ENCODE results near the gene COL4A1. TPM values are rescaled to one million over a fixed set of nuclear protein-coding genes. Genes with fewer than 3 reads are reported as not detected.

The COL4A1 gene
- polyA plus RNA-seq, 1 donor (not counting 4 experiments of a cell fraction or from before 2014, with no cell fraction given) = 22.3 TPM

DNA sequence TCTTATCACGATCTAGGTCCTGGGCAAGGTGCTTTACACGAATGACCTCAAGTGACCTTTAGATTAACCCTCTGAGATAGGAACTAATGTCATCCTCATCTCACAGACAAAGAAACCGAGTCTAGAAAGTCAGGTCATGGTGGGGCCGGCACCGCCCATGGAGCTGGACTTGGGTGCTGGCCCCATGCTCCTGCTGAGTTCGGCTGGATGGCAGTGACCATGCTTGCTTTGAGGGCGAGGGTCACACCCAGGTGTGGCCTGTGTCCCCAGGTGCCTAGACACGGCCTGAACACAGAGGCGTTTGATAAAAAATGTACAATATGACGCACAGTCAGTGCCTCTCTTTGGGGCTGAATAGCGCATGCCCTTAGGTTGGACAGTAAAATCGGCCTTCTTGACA is 26.9 kb upstream of the COL4A1 start:
- Histone ChIP-seq H3K79me2 (ENCODE audit: control insufficient read depth, insufficient read depth, low read length) (peaks cover 58% of the 10 kb centered on the region), H2AFZ (ENCODE audit: control insufficient read depth, low read length) (no peak overlapping the region), H3K4me3 (ENCODE audit: control insufficient read depth in 2 of 3, extremely low read depth in 1 of 3, insufficient read depth in 2 of 3, low read depth in 1 of 3, low read length in 3 of 3) (no peak overlapping the region), H3K36me3 (ENCODE audit: control insufficient read depth in 2 of 2, extremely low read depth in 1 of 2, insufficient read depth in 2 of 2, low read length in 2 of 2) (peaks cover 0 to 7% of the 10 kb centered on the region in 2 experiments), H3K9me1 (ENCODE audit: control insufficient read depth, extremely low read depth, insufficient read depth, low read length) (no peaks in the 10 kb centered on the region), H3K4me1 (ENCODE audit: control insufficient read depth, extremely low read depth, insufficient read depth, low read length) (peaks cover 20% of the 10 kb centered on the region), H3K9ac (ENCODE audit: control insufficient read depth, extremely low read depth, insufficient read depth, low read length) (no peak overlapping the region), H3K27me3 (ENCODE audit: control insufficient read depth, extremely low read depth, insufficient read depth, low read length) (no peaks in the 10 kb centered on the region), H3K9me3 (ENCODE audit: control insufficient read depth, low read depth, low read length) (no peaks in the 10 kb centered on the region), H4K20me1 (ENCODE audit: control insufficient read depth, extremely low read depth, insufficient read depth, low read length) (no peaks in the 10 kb centered on the region), H3K4me2 (ENCODE audit: control insufficient read depth, extremely low read depth, insufficient read depth, low read depth, low read length) (peak overlapping the region; percentile 31), H3K27ac (ENCODE audit: control insufficient read depth, insufficient read depth, low read length) (peak overlapping the region; percentile 29)
- FAIRE-seq = no peak
- no peak for TF ChIP-seq EZH2 (IDR thresholded peaks at IDR 0.05; ENCODE audit: low read length)
- no peak for TF ChIP-seq CTCF (optimal IDR thresholded peaks at IDR 0.05 in 1 of 3, IDR thresholded peaks at IDR 0.05 in 1 of 3, conservative IDR thresholded peaks at IDR 0.05 in 1 of 3; ENCODE audit: extremely low read depth in 1 of 3, insufficient read depth in 2 of 3, low read length in 3 of 3)
- no peak for DNase-seq (ENCODE audit: low read depth, low spot score)
- dilution Hi-C loops (cut with MboI; ENCODE audit: extremely low pct_ligation_motif_present, low sequenced_read_pairs) = no loop called here

DNA sequence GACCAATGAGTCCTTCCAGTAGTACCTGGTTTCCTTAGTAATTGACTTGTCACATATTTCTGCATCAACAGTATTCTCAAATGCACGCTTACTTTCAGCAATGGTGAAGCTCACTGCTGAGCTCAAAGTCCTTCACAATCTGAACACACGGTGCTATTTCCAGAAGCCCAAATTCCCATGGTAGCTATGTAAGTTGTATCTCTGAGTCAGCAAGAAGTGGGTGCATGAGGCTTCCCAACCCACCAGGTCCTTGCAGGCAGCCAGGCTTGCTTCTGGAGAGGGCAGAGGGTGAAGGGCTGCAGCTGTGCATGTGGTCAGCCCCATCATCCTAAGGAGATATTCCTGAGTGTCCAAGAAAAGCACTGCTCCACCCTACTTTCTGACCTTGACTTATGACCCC is 25.8 kb upstream of the COL4A1 start:
- Histone ChIP-seq H3K9me1 (ENCODE audit: control insufficient read depth, extremely low read depth, insufficient read depth, low read length) (no peaks in the 10 kb centered on the region), H3K27me3 (ENCODE audit: control insufficient read depth, extremely low read depth, insufficient read depth, low read length) (no peaks in the 10 kb centered on the region), H3K9ac (ENCODE audit: control insufficient read depth, extremely low read depth, insufficient read depth, low read length) (no peak overlapping the region), H3K79me2 (ENCODE audit: control insufficient read depth, insufficient read depth, low read length) (peaks cover 62% of the 10 kb centered on the region), H3K9me3 (ENCODE audit: control insufficient read depth, low read depth, low read length) (no peaks in the 10 kb centered on the region), H3K4me3 (ENCODE audit: control insufficient read depth in 2 of 3, extremely low read depth in 1 of 3, insufficient read depth in 2 of 3, low read depth in 1 of 3, low read length in 3 of 3) (no peak overlapping the region), H3K36me3 (ENCODE audit: control insufficient read depth in 2 of 2, extremely low read depth in 1 of 2, insufficient read depth in 2 of 2, low read length in 2 of 2) (peaks cover 0 to 7% of the 10 kb centered on the region in 2 experiments), H3K4me1 (ENCODE audit: control insufficient read depth, extremely low read depth, insufficient read depth, low read length) (peaks cover 20% of the 10 kb centered on the region), H2AFZ (ENCODE audit: control insufficient read depth, low read length) (no peak overlapping the region), H4K20me1 (ENCODE audit: control insufficient read depth, extremely low read depth, insufficient read depth, low read length) (no peaks in the 10 kb centered on the region), H3K27ac (ENCODE audit: control insufficient read depth, insufficient read depth, low read length) (no peak overlapping the region), H3K4me2 (ENCODE audit: control insufficient read depth, extremely low read depth, insufficient read depth, low read depth, low read length) (no peak overlapping the region)
- FAIRE-seq = peak; percentile 20
- dilution Hi-C loops (cut with MboI; ENCODE audit: extremely low pct_ligation_motif_present, low sequenced_read_pairs) = no loop called here
- no peak for DNase-seq (ENCODE audit: low read depth, low spot score)
- TF ChIP-seq EZH2 (IDR thresholded peaks at IDR 0.05; ENCODE audit: low read length) (no peak), CTCF (optimal IDR thresholded peaks at IDR 0.05 in 1 of 3, IDR thresholded peaks at IDR 0.05 in 1 of 3, conservative IDR thresholded peaks at IDR 0.05 in 1 of 3; ENCODE audit: extremely low read depth in 1 of 3, insufficient read depth in 2 of 3, low read length in 3 of 3) (no peak)

Data from keratinocyte (primary cell).